ENCODE results near the gene SCRN3. TPM values are rescaled to one million over a fixed set of nuclear protein-coding genes. Genes with fewer than 3 reads are reported as not detected.
"Not testable (repeated sequence)": the region's sequence is repeated elsewhere in the genome, so short reads cannot be mapped to it uniquely, and the experiment has no call there.

The SCRN3 gene
- total RNA-seq, 1 donor from 2014 or later: 50.3 TPM

- DNase-seq: no peak
These were observed 8.1 kb downstream of the SCRN3 start for GRCh38 chr2:174403628-174404027.

- not testable (repeated sequence) for DNase-seq
These were observed 14.5 kb downstream of the SCRN3 start for GRCh38 chr2:174410039-174410438.

GRCh38 chr2:174412256-174412655 is 16.7 kb downstream of the SCRN3 start:
- no peak for DNase-seq

- DNase-seq: no peak
These were observed 32.7 kb downstream of the SCRN3 start for GRCh38 chr2:174428214-174428613.

GRCh38 chr2:174430066-174430465 is 34.5 kb downstream of the SCRN3 start:
- no peak for DNase-seq

- no peak for DNase-seq
These were observed 36.4 kb downstream of the SCRN3 start for GRCh38 chr2:174431902-174432301.

GRCh38 chr2:174436351-174436750 is 40.8 kb downstream of the SCRN3 start:
- DNase-seq: no peak

GRCh38 chr2:174438146-174438886 is 42.8 kb downstream of the SCRN3 start:
- peak; percentile 36 for DNase-seq

GRCh38 chr2:174439323-174439722 is 43.8 kb downstream of the SCRN3 start:
- DNase-seq: no peak

GRCh38 chr2:174439950-174440349 is 44.4 kb downstream of the SCRN3 start:
- no peak for DNase-seq

- no peak for DNase-seq
These were observed 47.3 kb downstream of the SCRN3 start for GRCh38 chr2:174442546-174443510.

GRCh38 chr2:174444761-174445160 is 49.2 kb downstream of the SCRN3 start:
- peak; percentile 35 for DNase-seq

- peak; percentile 10 for DNase-seq
These were observed 49.7 kb downstream of the SCRN3 start for GRCh38 chr2:174445248-174445647.

GRCh38 chr2:174446531-174446930 is 51.0 kb downstream of the SCRN3 start:
- DNase-seq: peak; percentile 47

- no peak for DNase-seq
These were observed 53.5 kb downstream of the SCRN3 start for GRCh38 chr2:174449033-174449432.

- no peak for DNase-seq
These were observed 54.7 kb downstream of the SCRN3 start for GRCh38 chr2:174450021-174450816.

- no peak for DNase-seq
These were observed 59.0 kb downstream of the SCRN3 start for GRCh38 chr2:174454566-174454965.

GRCh38 chr2:174461221-174461620 is 65.7 kb downstream of the SCRN3 start:
- no peak for DNase-seq

GRCh38 chr2:174465327-174465726 is 69.8 kb downstream of the SCRN3 start:
- no peak for DNase-seq

- DNase-seq: no peak
These were observed 78.3 kb downstream of the SCRN3 start for GRCh38 chr2:174473796-174474195.

- no peak for DNase-seq
These were observed 82.2 kb downstream of the SCRN3 start for GRCh38 chr2:174477759-174478158.

Data from tongue (tissue), 2 donors.